GM18867 (cell line): ENCODE measurements around the gene KIAA1671.
"Not testable (repeated sequence)": the region's sequence is repeated elsewhere in the genome, so short reads cannot be mapped to it uniquely, and the experiment has no call there.

ENCODE experiments used
- ATAC-seq: cut with Tn5 transposase; IDR thresholded peaks from one replicate; pipeline ENCODE4 v1.9.1; 2021; ENCODE audit warnings: mild to moderate bottlenecking, moderate library complexity; ENCODE audit not compliant: unreplicated experiment

Gene KIAA1671

DNA sequence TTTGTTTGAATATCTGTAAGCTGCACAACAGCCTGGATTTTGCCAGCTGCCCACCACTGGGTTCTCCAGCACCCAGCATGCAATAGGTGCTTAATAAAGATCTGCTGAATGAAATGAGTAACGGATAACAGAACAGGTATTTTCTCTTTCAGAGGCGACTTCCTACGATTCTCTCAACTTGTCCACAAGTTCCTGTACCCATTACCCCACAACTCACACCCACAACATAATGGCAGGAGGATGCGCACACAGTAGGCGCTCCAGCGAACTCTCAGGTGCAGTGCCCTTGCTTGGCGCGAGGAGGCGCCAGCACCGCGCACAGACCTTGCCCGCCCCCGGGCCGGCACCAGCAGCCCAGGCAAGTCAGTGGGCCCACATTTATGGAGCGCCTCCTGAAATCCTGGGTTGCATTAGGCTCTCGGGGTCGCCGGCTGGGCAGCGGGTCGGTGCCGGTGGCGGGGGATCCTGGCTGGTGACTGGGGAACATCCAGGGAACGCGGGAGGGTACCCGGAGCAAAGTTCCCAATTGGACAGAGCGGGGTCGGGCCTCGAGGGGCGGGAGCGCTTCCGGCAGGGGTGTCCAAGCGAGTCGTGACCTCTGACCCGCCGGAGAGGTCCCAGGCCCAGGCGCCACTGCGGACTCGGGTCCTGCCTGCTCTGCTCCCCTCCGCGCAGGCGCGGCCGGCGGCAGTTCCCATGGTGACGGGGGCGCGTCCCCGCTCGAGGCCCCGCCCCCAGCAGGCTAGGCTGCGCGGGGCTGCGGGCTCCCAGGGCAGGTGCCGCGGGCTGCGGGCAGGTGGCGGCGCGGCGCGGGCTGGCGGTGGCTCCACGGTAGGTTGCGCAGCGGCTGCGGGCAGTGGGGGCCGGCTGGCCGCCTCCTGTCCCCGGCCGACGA lies at the start of gene KIAA1671:
TSS of gene KIAA1671 (plus strand) at position 775 of the 895 bp plus-strand sequence. CDS start 75,284 bp downstream, outside the sequence.
- peak; percentile 77 for ATAC-seq

- no peak for ATAC-seq
Measured at GRCh38 chr22:24905909-24906308, 46.6 kb upstream of the KIAA1671 start.

- not testable (repeated sequence) for ATAC-seq
Measured at GRCh38 chr22:24907101-24907500, 45.4 kb upstream of the KIAA1671 start.

GRCh38 chr22:24920029-24920428 lies 32.5 kb upstream of the KIAA1671 start:
- ATAC-seq: no peak

DNA sequence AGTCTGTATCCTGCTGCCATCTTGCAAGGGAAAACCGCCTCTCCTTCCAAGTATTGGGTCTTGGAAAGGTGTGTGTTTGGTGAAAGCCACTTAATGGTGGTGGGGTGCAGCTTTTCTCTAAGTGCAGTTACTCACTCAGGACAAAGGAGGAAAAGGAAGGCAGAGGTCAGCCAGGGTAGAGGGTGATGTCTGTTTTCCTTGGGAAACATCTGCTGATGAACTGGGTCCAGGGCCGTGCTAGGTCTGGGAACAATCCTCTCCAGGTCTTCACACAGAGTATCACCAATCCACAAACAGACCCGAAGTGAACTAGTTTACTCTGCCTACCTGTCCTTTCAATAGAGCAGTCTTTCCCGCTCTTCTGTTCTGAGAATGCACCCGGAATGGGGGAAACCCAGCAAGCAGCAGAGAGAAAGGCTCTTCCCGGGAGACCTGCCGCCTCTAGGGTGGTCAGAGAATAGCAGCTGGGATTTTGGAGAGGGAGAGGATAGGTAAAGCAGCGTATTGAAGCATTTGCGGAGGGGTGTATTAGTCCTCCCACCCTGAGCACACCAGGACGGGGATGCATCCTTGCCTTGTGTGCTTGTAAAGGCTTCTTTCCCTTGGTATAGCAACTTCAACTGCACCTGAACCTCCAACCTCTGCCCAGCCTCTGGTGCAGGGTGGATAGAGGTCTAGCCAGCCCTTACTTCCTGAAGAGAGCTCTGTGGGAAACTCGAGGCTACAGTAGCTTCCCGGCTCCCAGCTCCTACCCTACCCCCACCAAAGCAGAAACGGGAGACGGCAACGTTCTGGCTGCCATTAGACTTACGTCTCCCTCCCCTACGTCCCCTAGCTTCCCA lies 26.7 kb upstream of the KIAA1671 start:
- no peak for ATAC-seq

- ATAC-seq: no peak
Measured at GRCh38 chr22:24926428-24926725, 26.1 kb upstream of the KIAA1671 start.

DNA sequence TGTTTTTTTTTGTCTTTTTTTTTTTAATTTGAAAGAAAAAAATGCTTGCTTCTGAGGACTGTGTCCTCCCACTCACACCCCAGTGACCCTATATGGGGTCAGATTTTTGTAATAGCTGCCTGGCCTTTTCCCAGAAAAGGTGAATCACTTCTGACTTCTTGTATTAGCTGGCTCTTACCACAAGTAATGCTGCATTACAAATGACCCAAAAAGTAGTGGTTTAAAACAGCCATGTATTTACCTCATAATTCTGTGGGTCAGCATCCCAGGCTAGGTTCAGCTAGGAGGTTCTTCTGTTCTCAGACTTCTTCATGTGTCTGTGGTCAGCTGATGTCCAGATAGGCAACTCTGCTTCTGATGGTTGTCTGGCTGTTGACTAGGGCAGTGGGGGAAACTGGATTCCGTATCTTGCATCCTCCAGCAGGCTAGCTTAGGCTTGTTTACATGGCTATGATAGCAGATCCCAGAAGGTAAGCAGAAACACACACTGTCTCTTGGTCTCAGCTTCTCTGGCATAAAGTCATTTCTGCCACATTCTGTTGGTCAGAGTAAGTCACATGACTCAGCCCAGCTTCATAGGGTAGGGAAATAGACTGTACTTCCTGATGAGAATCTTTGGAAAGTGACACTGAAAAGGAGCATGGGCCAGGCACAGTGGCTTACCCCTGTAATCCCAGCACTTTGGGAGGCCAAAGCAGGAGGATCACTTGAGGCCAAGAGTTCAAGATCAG lies 25.5 kb upstream of the KIAA1671 start:
- ATAC-seq: no peak

GRCh38 chr22:24928322-24928721 lies 24.2 kb upstream of the KIAA1671 start:
- ATAC-seq: no peak

GRCh38 chr22:24930678-24931077 lies 21.8 kb upstream of the KIAA1671 start:
- no peak for ATAC-seq

DNA sequence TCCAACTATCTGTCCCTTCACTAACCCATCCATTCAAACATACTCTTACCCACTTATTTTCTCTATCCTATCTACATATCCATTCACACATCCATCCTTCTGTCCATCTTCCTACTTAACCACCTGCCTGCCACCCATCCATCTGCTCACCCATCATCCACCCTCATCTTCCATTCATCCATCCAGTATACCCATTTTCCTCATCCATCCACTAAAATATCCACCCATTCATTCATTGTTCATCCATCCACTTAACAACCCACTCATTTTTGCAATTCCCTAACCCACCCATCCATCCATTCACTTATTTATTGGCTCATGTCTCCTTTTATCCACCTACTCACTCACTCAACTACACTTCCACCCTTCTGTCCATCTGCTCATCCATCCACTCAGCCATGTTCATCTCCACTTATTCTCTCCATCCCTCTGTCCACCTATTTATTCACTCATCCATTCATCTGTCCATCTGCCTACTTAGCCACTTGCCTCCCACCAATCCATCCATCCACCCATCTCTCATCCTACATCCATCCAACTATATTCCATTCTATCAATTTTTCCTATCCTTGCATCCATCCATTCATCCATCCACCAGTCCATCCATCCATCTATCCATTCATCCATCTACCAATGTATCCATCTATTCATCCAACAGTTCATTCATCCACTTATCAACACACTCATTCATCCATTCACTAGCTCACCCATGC lies 16.6 kb upstream of the KIAA1671 start:
- no peak for ATAC-seq

DNA sequence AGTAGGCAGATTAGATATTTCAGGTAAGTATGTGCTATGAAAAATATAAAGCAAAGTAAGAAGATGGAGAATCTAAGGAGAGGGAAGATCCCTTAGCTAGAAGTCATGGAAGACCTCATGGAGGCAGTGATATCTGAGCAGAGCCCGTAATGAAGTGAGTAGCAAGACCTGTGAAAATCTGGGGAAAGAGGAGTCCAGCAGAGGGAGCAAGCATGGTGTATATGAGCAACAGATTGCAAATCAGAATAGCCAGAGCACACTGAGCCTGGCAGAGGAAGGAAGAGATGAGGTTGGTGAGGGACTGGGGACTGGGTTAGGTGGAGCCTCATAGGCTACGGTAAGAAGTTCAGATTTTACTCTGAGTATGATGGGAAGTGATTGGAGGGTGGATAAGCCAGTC lies 15.4 kb upstream of the KIAA1671 start:
- no peak for ATAC-seq

- ATAC-seq: no peak
Measured at GRCh38 chr22:24938741-24939341, 13.7 kb upstream of the KIAA1671 start.

GRCh38 chr22:24942301-24942700 lies 10.2 kb upstream of the KIAA1671 start:
- no peak for ATAC-seq

- ATAC-seq: no peak
Measured at GRCh38 chr22:24944217-24944937, 8.1 kb upstream of the KIAA1671 start.

GRCh38 chr22:24945430-24945829 lies 7.1 kb upstream of the KIAA1671 start:
- no peak for ATAC-seq

DNA sequence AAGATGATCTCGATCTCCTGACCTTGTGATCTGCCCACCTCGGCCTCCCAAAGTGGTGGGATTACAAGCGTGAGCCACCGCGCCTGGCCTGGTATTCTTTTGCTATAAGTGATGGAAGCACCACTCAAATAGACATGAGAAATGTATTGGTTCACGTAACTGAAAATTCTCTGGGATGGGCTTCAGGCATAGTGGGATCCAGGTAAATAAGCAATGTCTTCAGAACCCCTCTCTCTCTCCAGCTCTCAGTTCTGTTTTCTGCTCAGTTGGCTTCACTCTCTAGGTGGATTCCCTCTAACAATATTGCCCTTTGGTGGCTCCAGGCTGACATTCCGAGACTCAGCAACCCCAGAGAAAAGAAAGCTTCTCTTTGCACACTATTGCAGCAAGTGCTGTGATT lies 5.1 kb upstream of the KIAA1671 start:
- ATAC-seq: no peak

GRCh38 chr22:24947881-24948280 lies 4.6 kb upstream of the KIAA1671 start:
- ATAC-seq: no peak

GRCh38 chr22:24948356-24949202 lies 3.9 kb upstream of the KIAA1671 start:
- no peak for ATAC-seq
